ACC112 (cell line): ENCODE results near the gene UBE2H.

Experiments
- H2AFZ ChIP-seq: fragments of 200-600 bp; sonication (generic); one replicate; pipeline ENCODE4 v1.6.0; 2017; ENCODE audit warnings: antibody characterized with exemption, low read length; ENCODE audit not compliant: unreplicated experiment
- H3K27ac ChIP-seq: fragments of 200-600 bp; sonication (generic); 2 replicates; pipeline ENCODE4 v1.5.1; 2014; ENCODE audit warnings: low read depth, mild to moderate bottlenecking, antibody characterized with exemption, low read length, moderate library complexity
- H3K27me3 ChIP-seq: fragments of 200-600 bp; sonication (generic); 2 replicates; pipeline ENCODE4 v1.6.1; 2014; ENCODE audit warnings: mild to moderate bottlenecking, antibody characterized with exemption, low read length, moderate library complexity, mixed read lengths; ENCODE audit not compliant: insufficient read depth
- H3K36me3 ChIP-seq: fragments of 200-600 bp; sonication (generic); 2 replicates; pipeline ENCODE4 v1.6.1; 2016; ENCODE audit warnings: mild to moderate bottlenecking, antibody characterized with exemption, low read length, moderate library complexity, mixed read lengths; ENCODE audit not compliant: insufficient read depth
- H3K4me1 ChIP-seq: fragments of 200-600 bp; sonication (generic); one replicate; pipeline ENCODE4 v1.6.1; 2016; ENCODE audit warnings: low read length, mixed read lengths; ENCODE audit not compliant: insufficient read depth, unreplicated experiment, control insufficient read depth
- H3K4me3 ChIP-seq: fragments of 200-600 bp; sonication (generic); 2 replicates; pipeline ENCODE4 v1.5.1; 2014; ENCODE audit warnings: mild to moderate bottlenecking, low read depth, low read length
- H3K79me2 ChIP-seq: fragments of 200-600 bp; sonication (generic); one replicate; pipeline ENCODE4 v1.6.0; 2016; ENCODE audit warnings: low read length; ENCODE audit not compliant: control insufficient read depth, unreplicated experiment, insufficient read depth

UBE2H gene

DNA sequence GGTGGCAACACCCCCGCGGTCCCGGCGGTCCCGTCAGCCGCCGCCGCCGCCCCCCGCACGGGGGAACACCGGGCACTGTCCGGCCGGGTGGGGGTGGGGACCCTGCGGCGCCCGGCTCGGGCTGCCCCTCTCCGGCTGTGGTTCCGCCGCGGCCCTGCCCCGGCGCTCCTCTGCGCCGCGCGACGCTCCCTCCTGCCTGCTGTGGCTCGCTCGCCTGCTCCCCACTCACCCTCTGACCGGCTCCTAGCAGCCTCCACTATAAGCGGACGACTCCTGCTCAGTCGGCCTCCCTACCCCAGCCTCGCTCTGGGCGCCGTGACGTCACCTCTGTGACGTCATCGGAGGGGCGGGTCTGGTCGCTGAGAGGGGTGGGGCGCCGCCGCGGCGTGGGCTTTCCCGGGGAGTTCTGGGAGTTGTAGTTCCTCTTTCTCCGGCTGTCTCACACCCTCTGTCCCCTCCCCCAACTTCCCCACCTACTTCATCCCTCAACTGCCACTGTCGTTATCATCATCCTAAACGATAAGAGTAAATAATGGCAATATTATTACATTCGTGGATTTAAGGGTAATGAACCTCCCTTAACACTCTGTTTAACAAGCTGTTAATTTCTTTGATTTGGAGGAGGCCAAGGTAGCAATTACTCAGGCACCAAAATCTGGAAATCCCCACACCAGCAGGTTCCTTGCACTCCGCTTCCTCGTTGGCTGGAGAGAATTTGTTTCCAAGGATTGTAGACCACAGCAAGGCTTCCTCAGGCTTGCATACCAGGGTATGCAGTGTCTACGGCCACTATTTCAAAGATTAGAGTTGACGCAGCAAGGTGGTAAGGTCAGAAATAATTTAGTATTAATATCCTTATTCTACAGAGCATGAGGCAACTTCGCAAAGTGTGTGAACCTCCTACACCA lies at the start of gene UBE2H:
UBE2H (minus strand) TSS at position 308 of the 908 bp plus-strand sequence. CDS start 405 bp downstream, outside the sequence.
- no peaks in the 10 kb centered on the region for H3K36me3 ChIP-seq
- H3K27ac ChIP-seq = peak within 1 kb of the TSS; percentile 75
- peak within 1 kb of the TSS; percentile 27 for H2AFZ ChIP-seq
- H3K4me3 ChIP-seq = peak within 1 kb of the TSS; percentile 97
- no peaks in the 10 kb centered on the region for H3K27me3 ChIP-seq
- peaks cover 41% of the 10 kb centered on the region for H3K79me2 ChIP-seq
- H3K4me1 ChIP-seq = peaks cover 19% of the 10 kb centered on the region

- H3K4me1 ChIP-seq = no peaks in the 10 kb centered on the region
- H3K79me2 ChIP-seq = no peaks in the 10 kb centered on the region
- no peak overlapping the region for H3K27ac ChIP-seq
- no peak overlapping the region for H2AFZ ChIP-seq
- no peaks in the 10 kb centered on the region for H3K27me3 ChIP-seq
- H3K36me3 ChIP-seq = no peaks in the 10 kb centered on the region
- no peak overlapping the region for H3K4me3 ChIP-seq
Measured at GRCh38 chr7:129998446-129998845, 45.7 kb upstream of the UBE2H start.

- H3K27me3 ChIP-seq = no peaks in the 10 kb centered on the region
- no peaks in the 10 kb centered on the region for H3K4me1 ChIP-seq
- no peaks in the 10 kb centered on the region for H3K36me3 ChIP-seq
- no peak overlapping the region for H3K4me3 ChIP-seq
- no peak overlapping the region for H2AFZ ChIP-seq
- no peak overlapping the region for H3K27ac ChIP-seq
- no peaks in the 10 kb centered on the region for H3K79me2 ChIP-seq
Measured at GRCh38 chr7:129997285-129997684, 44.5 kb upstream of the UBE2H start.

DNA sequence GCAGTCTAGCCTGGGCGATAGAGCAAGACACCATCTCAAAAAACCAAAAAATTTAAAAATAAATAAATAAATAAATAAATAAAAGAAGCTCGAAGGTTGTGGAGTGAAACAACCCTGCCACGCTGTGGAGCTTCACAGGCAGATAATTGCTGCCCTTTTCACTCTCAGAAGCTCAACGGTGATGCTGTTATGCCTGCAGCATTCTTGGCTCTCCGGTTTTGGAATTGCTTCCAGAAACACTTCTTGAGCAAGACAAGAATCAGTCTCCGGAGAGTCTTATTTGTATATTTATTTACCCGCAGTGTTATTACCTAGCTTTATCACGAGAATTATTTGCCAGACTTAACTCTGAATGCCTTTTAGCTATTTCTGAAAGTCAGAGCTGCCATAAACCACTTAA lies 40.5 kb upstream of the UBE2H start:
- Histone ChIP-seq H3K4me3 (no peak overlapping the region), H2AFZ (no peak overlapping the region), H3K27me3 (no peaks in the 10 kb centered on the region), H3K36me3 (no peaks in the 10 kb centered on the region), H3K27ac (no peak overlapping the region), H3K79me2 (no peaks in the 10 kb centered on the region), H3K4me1 (no peaks in the 10 kb centered on the region)

- Histone ChIP-seq H3K4me3 (no peak overlapping the region), H2AFZ (no peak overlapping the region), H3K4me1 (no peaks in the 10 kb centered on the region), H3K79me2 (no peaks in the 10 kb centered on the region), H3K27ac (no peak overlapping the region), H3K36me3 (no peaks in the 10 kb centered on the region), H3K27me3 (no peaks in the 10 kb centered on the region)
Measured at GRCh38 chr7:129990403-129991192, 37.8 kb upstream of the UBE2H start.

DNA sequence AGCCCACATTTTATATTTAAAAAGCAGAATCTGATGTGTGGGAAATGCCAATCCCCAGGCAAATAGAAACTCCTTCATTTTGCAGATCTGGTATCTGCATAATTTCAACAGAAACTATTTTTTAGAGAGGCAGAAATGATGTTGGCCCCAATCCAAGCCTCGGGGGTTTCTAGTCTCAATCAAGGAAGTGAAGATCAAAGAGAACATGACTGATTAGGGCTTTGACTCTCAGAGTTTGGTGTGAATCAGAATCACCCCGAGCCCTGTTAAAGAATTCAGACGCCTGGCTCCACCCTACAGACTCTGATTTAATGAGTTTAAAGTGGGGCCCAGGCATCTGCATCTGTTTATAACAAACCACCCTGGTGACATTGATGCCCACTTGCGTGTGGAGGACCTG lies 36.7 kb upstream of the UBE2H start:
- Histone ChIP-seq H3K4me3 (no peak overlapping the region), H3K36me3 (no peaks in the 10 kb centered on the region), H3K27ac (no peak overlapping the region), H2AFZ (no peak overlapping the region), H3K79me2 (no peaks in the 10 kb centered on the region), H3K4me1 (peaks cover 2% of the 10 kb centered on the region), H3K27me3 (no peaks in the 10 kb centered on the region)

DNA sequence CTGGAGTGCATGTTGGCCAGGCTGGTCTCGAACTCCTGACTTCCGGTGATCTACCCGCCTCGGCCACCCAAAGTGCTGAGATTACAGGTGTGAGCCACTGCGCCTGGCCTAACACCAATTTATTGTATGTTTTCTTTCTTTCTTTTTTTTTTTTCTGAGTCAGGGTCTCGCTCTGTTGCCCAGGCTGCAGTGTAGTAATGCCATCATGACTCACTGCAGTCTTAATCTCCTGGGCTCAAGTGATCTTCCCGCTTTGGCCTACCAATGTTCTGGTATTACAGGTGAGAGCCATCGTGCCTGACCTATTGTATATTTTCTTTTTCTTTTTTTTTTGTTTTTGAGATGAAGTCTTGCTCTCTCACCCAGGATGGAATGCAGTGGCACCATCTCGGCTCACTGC lies 33.8 kb upstream of the UBE2H start:
- Histone ChIP-seq H2AFZ (no peak overlapping the region), H3K27ac (no peak overlapping the region), H3K36me3 (no peaks in the 10 kb centered on the region), H3K79me2 (no peaks in the 10 kb centered on the region), H3K4me1 (peaks cover 4% of the 10 kb centered on the region), H3K27me3 (no peaks in the 10 kb centered on the region), H3K4me3 (no peak overlapping the region)

DNA sequence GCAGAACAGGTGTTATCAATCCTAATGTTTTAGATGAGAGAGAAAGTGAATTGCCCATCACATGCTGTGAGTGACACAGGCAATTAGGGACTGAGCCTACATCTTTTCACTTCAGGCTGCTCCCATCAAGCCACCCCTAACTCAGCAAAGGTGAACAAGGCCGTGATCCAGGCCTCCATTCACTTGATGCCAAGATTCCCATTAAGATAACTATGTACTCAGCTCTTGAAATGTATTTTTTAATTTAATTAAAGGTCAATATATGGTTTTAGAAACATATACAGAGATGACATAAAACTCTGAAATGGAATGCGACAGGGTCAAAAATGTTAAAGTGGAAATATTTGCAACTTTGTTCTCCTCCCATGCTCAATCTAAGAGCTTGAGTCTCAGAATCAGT lies 27.9 kb upstream of the UBE2H start:
- Histone ChIP-seq H2AFZ (no peak overlapping the region), H3K79me2 (no peaks in the 10 kb centered on the region), H3K27me3 (no peaks in the 10 kb centered on the region), H3K4me1 (peaks cover 4% of the 10 kb centered on the region), H3K4me3 (no peak overlapping the region), H3K27ac (no peak overlapping the region), H3K36me3 (no peaks in the 10 kb centered on the region)

GRCh38 chr7:129975309-129975708 lies 22.5 kb upstream of the UBE2H start:
- Histone ChIP-seq H3K4me1 (peaks cover 5% of the 10 kb centered on the region), H3K36me3 (no peaks in the 10 kb centered on the region), H3K27me3 (no peaks in the 10 kb centered on the region), H3K4me3 (no peak overlapping the region), H2AFZ (no peak overlapping the region), H3K79me2 (no peaks in the 10 kb centered on the region), H3K27ac (no peak overlapping the region)

DNA sequence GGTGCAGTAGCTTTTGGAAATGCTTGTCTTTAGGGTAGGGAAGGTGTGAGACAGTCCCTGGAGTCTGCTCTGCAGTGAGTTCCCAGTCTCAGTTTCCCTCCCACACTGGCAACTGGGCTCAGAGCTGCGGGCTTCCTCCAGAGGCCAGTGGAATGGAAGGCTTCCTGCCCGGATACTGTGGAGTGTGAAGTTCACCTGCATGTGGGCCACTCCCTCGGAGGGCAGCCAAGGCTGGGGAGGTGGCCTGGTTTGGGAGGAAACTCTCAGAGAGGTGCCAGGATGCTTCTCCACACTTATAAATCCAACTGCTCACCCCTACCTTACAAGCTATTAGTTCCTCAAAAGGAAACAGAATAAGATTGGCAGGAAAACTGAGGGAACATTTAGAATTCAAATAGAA lies 18.1 kb upstream of the UBE2H start:
- Histone ChIP-seq H3K27me3 (no peaks in the 10 kb centered on the region), H3K79me2 (no peaks in the 10 kb centered on the region), H3K4me1 (peaks cover 19% of the 10 kb centered on the region), H3K4me3 (no peak overlapping the region), H2AFZ (no peak overlapping the region), H3K27ac (no peak overlapping the region), H3K36me3 (no peaks in the 10 kb centered on the region)
